GM12878 (cell line): Measurements from ENCODE around the gene PODN. TPM values are rescaled to one million over a fixed set of nuclear protein-coding genes. Genes with fewer than 3 reads are reported as not detected.

Experiments used
- ATAC-seq: fragments of 200-7000 bp; cut with Tn5 transposase; 3 replicates; pipeline ENCODE4 v1.9.1; 2020; ENCODE audit warnings: mild to moderate bottlenecking, moderate library complexity
- BruUV-seq: library from RNA; stranded (reverse); fragments of 400-500 nt; replicated peaks from 2 replicates; lab custom pipeline; 2021; lab: Mats Ljungman, UMichigan
- CTCF ChIA-PET: fragments of 300-600 bp; sonication (Branson Sonifier 250); formaldehyde crosslinking; extraction: SDS; loops from one replicate; lab custom pipeline; 2021; ENCODE audit warnings: inconsistent platforms; lab: Yijun Ruan, JAX
- POLR2A ChIA-PET: fragments of 350-600 bp; formaldehyde crosslinking; extraction: SDS; loops from one replicate; lab custom pipeline; 2021; ENCODE audit warnings: inconsistent platforms; lab: Charles Lee
- RAD21 ChIA-PET: fragments of 300-600 bp; sonication (Branson Sonifier 250); formaldehyde crosslinking; loops from one replicate; lab custom pipeline; 2023; ENCODE audit warnings: antibody characterized with exemption; ENCODE audit not compliant: unreplicated experiment; lab: Charles Lee
- SMC1A ChIA-PET: fragments of 300-600 bp; sonication (Branson Sonifier 250); formaldehyde crosslinking; loops from one replicate; lab custom pipeline; 2023; ENCODE audit not compliant: unreplicated experiment, uncharacterized antibody; lab: Charles Lee
- DNase-seq: peaks from one replicate; pipeline ENCODE4 v3.0.0-alpha.2; 2011; ENCODE audit warnings: low read depth, low spot score
- FAIRE-seq: peaks from 3 replicates; lab custom pipeline; 2011; peaks lifted over from hg19 to GRCh38; lab: Jason Lieb, UNC
- H2AFZ ChIP-seq: 2 replicates; pipeline ENCODE4 v1.6.0; 2011; ENCODE audit warnings: low read depth, low read length, control low read depth; ENCODE audit not compliant: control insufficient read depth
- H3K27ac ChIP-seq: 2 replicates; pipeline ENCODE4 v1.5.1; 2011; ENCODE audit warnings: control low read depth; ENCODE audit not compliant: control insufficient read depth, insufficient read depth
- H3K27me3 ChIP-seq, 2 experiments: replicated peaks in 1 of 2; 2 replicates each; pipeline versions ENCODE4 v1.6.0 to v1.6.1; 2011; ENCODE audit warnings: low read length in 1 of 2; ENCODE audit not compliant: control insufficient read depth in 2 of 2, insufficient read depth in 2 of 2
- H3K36me3 ChIP-seq, 2 experiments: 2 replicates each; pipeline ENCODE4 v1.5.1; 2011; ENCODE audit warnings: low read length in 1 of 2; ENCODE audit not compliant: control insufficient read depth in 2 of 2, insufficient read depth in 2 of 2
- H3K4me1 ChIP-seq: 2 replicates; pipeline ENCODE4 v1.6.1; 2011; ENCODE audit warnings: mild to moderate bottlenecking, low read length, moderate library complexity, mixed read lengths; ENCODE audit not compliant: control insufficient read depth, insufficient read depth
- H3K4me2 ChIP-seq: 2 replicates; pipeline ENCODE4 v1.6.0; 2011; ENCODE audit warnings: control low read depth; ENCODE audit not compliant: control insufficient read depth, insufficient read depth
- H3K4me3 ChIP-seq: fragments of 200-600 bp; sonication (generic); 2 replicates; pipeline ENCODE4 v1.5.1; 2016
- H3K79me2 ChIP-seq: 2 replicates; pipeline ENCODE4 v1.6.0; 2011; ENCODE audit warnings: low read length; ENCODE audit not compliant: control insufficient read depth, insufficient read depth
- H3K9ac ChIP-seq: 2 replicates; pipeline ENCODE4 v1.8.0; 2011; ENCODE audit warnings: low read length, control low read depth, mixed read lengths; ENCODE audit not compliant: control insufficient read depth, insufficient read depth
- H3K9me3 ChIP-seq: replicated peaks from 3 replicates; pipeline ENCODE4 v1.5.1; 2011; ENCODE audit warnings: mild to moderate bottlenecking, low read length; ENCODE audit not compliant: control insufficient read depth, insufficient read depth
- H4K20me1 ChIP-seq: 2 replicates; pipeline ENCODE4 v1.6.0; 2011; ENCODE audit not compliant: control insufficient read depth, insufficient read depth
- CEBPB ChIP-seq, 2 experiments: fragments of 150-350 bp in 1 of 2; IDR thresholded peaks; 2 replicates each; pipeline ENCODE4 v1.6.1; 2012 to 2014; ENCODE audit warnings: low read depth in 2 of 2, low read length in 2 of 2, borderline replicate concordance in 1 of 2, inconsistent platforms in 1 of 2
- CHD1 ChIP-seq: IDR thresholded peaks from 2 replicates; pipeline ENCODE4 v1.6.1; 2012; ENCODE audit warnings: low read depth, low read length, improper control_type of control experiment
- GABPA ChIP-seq: IDR thresholded peaks from 2 replicates; pipeline ENCODE4 v1.6.1; 2014; ENCODE audit warnings: antibody characterized with exemption, low read depth, mild to moderate bottlenecking, inconsistent platforms
- HDAC6 ChIP-seq: fragments of 200-600 bp; sonication (generic); IDR thresholded peaks from one replicate; pipeline ENCODE4 v1.8.0; 2017; ENCODE audit warnings: antibody characterized with exemption; ENCODE audit not compliant: unreplicated experiment
- IKZF1 ChIP-seq: fragments of 450-650 bp; conservative IDR thresholded peaks from 2 replicates; pipeline ENCODE4 v1.6.1; 2017; ENCODE audit warnings: antibody characterized with exemption, mild to moderate bottlenecking
- KLF5 ChIP-seq: fragments of 450-650 bp; IDR thresholded peaks from 2 replicates; pipeline ENCODE4 v1.6.1; 2014; ENCODE audit warnings: mild to moderate bottlenecking; ENCODE audit not compliant: partially characterized antibody
- RAD51 ChIP-seq: fragments of 450-650 bp; IDR thresholded peaks from 2 replicates; pipeline ENCODE4 v1.6.1; 2016; ENCODE audit warnings: moderate library complexity, mild to moderate bottlenecking, inconsistent platforms
- SIN3A ChIP-seq: IDR thresholded peaks from 2 replicates; pipeline ENCODE4 v1.6.1; 2012; ENCODE audit warnings: low read depth, low read length, improper control_type of control experiment
- ZBED1 ChIP-seq: IDR thresholded peaks from 2 replicates; pipeline ENCODE4 v1.6.1; 2016; ENCODE audit warnings: borderline replicate concordance
- ZNF207 ChIP-seq: fragments of 450-650 bp; IDR thresholded peaks from 2 replicates; pipeline ENCODE4 v1.6.1; 2014; ENCODE audit warnings: antibody characterized with exemption, mild to moderate bottlenecking, borderline replicate concordance
- WGBS: methylation state at CpG from one replicate; pipeline ENCODE4 v1.1.6; 2016; ENCODE audit warnings: low lambda C conversion rate; ENCODE audit not compliant: insufficient replicate concordance, insufficient coverage; ENCODE audit errors: missing lambda C conversion rate; 5-methylcytosine and 5-hydroxymethylcytosine counted together
- in situ Hi-C: fragments of 300-500 bp; cut with MboI; formaldehyde crosslinking; loops from 9 replicates; pipeline ENCODE4 v1.14.3; 2018; ENCODE audit warnings: mixed read lengths
- intact Hi-C: fragments of 100-400 bp; cut with micrococcal nuclease; formaldehyde crosslinking; loops from one replicate; pipeline ENCODE4 v1.14.2; 2022; ENCODE audit not compliant: unreplicated experiment
- polyA plus RNA-seq, 11 experiments: library from polyadenylated mRNA; depleted of rRNA in 4 of 11; unstranded in 6 of 11; stranded (reverse) in 5 of 11; fragments of >200 nt; fragmentation: Nextera tagmentation in 4 of 11; fragmentation: Illumina TruSeq in 1 of 11; extraction: Ambion mirVana in 4 of 11; extraction: Trizol in 1 of 11; gene quantifications; 1 replicate in 1 of 11; 2 replicates in 10 of 11; pipeline versions ENCODE4 v1.2.1 to v1.2.3, GENCODE V29; 2011 to 2016; ENCODE audit warnings: inconsistent platforms in 2 of 11, missing spikeins in 2 of 11, low read depth in 1 of 11
- total RNA-seq, 4 experiments: library from RNA; depleted of rRNA in 3 of 4; stranded (reverse); fragments of >200 nt in 3 of 4; fragmentation: Illumina TruSeq in 1 of 4; extraction: Trizol in 1 of 4; gene quantifications; 2 replicates each; pipeline versions ENCODE4 v1.2.1 to v1.2.3, GENCODE V29; 2013 to 2021
- TF ChIP-seq, protein P1 (sequence below): fragments of 450-650 bp; IDR thresholded peaks from 2 replicates; pipeline ENCODE4 v1.6.1; 2017; ENCODE audit warnings: mild to moderate bottlenecking

Gene PODN
- total and polyA plus RNA-seq, 10 of the 15 experiments (the other 5 are each of a cell fraction or from before 2014, with no cell fraction given): 0.10 TPM; not detected in 9

DNA sequence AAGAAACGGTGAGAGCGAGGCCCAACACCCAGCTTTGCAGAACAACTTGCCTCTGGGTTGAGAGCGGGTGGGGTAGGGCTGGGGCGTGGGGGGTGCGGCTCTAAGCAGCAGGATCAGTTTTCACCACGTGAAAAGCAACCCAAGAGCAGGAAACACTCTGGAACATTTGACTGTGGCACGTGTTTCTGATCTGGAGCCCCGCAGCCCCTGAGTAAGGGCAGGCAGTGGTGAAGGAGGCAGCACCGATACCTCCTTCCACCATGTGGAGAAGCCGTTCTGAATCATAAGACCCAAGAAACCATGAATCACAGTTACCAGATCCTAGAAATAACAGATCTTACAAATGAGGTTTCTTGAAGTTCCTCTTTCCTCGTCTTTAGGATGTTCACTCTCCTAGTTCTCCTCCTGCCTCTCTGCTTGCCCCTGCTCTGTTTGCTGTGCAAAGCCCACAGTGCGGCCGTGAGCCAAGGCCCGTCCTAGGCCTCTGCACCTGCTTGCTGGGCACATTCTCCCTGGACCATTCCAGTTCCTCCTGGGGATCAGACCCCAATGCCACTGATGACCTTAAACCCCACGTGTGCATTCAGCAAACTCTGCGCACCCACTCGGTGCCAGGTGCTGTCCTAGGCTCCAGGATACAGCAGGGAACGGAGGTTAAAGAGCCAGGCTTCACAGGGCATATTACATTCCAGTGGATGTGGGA is 48.5 kb downstream of the PODN start:
- FAIRE-seq (no peak), DNase-seq (no peak), ATAC-seq (no peak)
- no peak overlapping the region for H2AFZ ChIP-seq
- POLR2A ChIA-PET: no interaction called here
- RAD21 ChIA-PET: no interaction called here
- no peak overlapping the region for H3K27ac ChIP-seq
- H3K9me3 ChIP-seq: no peaks in the 10 kb centered on the region; the same call in 2 of the 3 replicates
- no peaks in the 10 kb centered on the region for H4K20me1 ChIP-seq
- SMC1A ChIA-PET: no interaction called here
- intact Hi-C loops: no loop called here
- BruUV-seq: no TSS peak
- 26% methylated on average over 15 of the region's 18 CpGs for WGBS
- no peaks in the 10 kb centered on the region for H3K4me1 ChIP-seq
- in situ Hi-C loops: no loop called here
- H3K4me3 ChIP-seq: no peak overlapping the region
- no peaks in the 10 kb centered on the region for H3K27me3 ChIP-seq
- no peaks in the 10 kb centered on the region for H3K79me2 ChIP-seq
- TF ChIP-seq, protein P1, sequence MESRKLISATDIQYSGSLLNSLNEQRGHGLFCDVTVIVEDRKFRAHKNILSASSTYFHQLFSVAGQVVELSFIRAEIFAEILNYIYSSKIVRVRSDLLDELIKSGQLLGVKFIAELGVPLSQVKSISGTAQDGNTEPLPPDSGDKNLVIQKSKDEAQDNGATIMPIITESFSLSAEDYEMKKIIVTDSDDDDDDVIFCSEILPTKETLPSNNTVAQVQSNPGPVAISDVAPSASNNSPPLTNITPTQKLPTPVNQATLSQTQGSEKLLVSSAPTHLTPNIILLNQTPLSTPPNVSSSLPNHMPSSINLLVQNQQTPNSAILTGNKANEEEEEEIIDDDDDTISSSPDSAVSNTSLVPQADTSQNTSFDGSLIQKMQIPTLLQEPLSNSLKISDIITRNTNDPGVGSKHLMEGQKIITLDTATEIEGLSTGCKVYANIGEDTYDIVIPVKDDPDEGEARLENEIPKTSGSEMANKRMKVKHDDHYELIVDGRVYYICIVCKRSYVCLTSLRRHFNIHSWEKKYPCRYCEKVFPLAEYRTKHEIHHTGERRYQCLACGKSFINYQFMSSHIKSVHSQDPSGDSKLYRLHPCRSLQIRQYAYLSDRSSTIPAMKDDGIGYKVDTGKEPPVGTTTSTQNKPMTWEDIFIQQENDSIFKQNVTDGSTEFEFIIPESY: no peak
- TF ChIP-seq CEBPB (IDR thresholded peaks at IDR 0.05; ENCODE audit: borderline replicate concordance in 1 of 2, low read depth in 2 of 2, low read length in 2 of 2): no peak
- H3K36me3 ChIP-seq: no peaks in the 10 kb centered on the region
- CTCF ChIA-PET: no interaction called here
- no peak overlapping the region for H3K4me2 ChIP-seq
- no peak overlapping the region for H3K9ac ChIP-seq

DNA sequence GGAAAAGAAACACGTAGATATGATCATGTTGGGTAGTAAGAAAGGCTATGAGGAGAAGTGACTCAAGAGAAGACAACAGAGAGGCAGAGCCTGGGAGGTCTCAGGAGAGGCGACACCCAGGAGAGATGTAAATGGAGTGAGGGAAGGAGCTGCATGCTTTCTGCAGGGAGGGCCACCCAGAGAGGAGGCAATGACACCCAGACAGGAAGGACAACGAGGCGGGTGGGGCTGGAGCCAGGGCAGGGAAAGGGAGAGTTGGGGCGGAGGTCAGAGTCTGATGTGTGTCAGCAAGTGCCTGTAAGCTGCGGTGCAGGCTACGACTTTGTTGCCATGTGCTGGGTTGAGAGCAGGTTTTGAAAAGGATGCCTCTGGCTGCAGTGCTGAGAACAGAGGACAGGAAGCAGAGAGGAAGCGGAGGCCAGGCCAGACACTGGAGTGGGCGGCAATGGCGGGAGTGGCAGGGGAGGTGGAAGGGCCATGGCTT is 49.1 kb downstream of the PODN start:
- ATAC-seq (no peak), FAIRE-seq (no peak), DNase-seq (no peak)
- WGBS: 49% methylated on average over 10 of the region's 10 CpGs
- Histone ChIP-seq H4K20me1 (no peaks in the 10 kb centered on the region), H3K4me3 (no peak overlapping the region), H3K9ac (no peak overlapping the region), H3K79me2 (no peaks in the 10 kb centered on the region), H2AFZ (no peak overlapping the region), H3K27me3 (no peaks in the 10 kb centered on the region), H3K36me3 (no peaks in the 10 kb centered on the region), H3K27ac (no peak overlapping the region), H3K9me3 (no peaks in the 10 kb centered on the region; the same call in 2 of the 3 replicates), H3K4me1 (no peaks in the 10 kb centered on the region), H3K4me2 (no peak overlapping the region)
- POLR2A ChIA-PET: no interaction called here
- CTCF ChIA-PET: no interaction called here
- RAD21 ChIA-PET: no interaction called here
- TF ChIP-seq CHD1 (no peak), RAD51 (no peak), IKZF1 (no peak), HDAC6 (no peak), ZBED1 (no peak), ZNF207 (no peak), KLF5 (no peak), GABPA (no peak), SIN3A (no peak)
- SMC1A ChIA-PET: no interaction called here
- intact Hi-C loops: no loop called here
- in situ Hi-C loops: no loop called here
- no TSS peak for BruUV-seq
